ENCODE data around the gene FAIM2. TPM values are rescaled to one million over a fixed set of nuclear protein-coding genes. Genes with fewer than 3 reads are reported as not detected.

The FAIM2 gene
- total RNA-seq, 2 donors from 2014 or later = 1.0 to 4.9 TPM

GRCh38 chr12:49827051-49827400 is 76.7 kb downstream of the FAIM2 start:
- Histone ChIP-seq H3K4me3 (peak overlapping the region; percentile 80 to 89), H3K4me1 (peaks cover 21% of the 10 kb centered on the region), H3K9me3 (no peaks in the 10 kb centered on the region), H3K27me3 (no peaks in the 10 kb centered on the region), H3K27ac (peak overlapping the region; percentile 71 to 91 (median 82)), H3K36me3 (replicated peaks in 1 of 2; ENCODE audit: insufficient read depth in 1 of 2, low read depth in 2 of 2) (no peaks in the 10 kb centered on the region)
- whole genome bisulfite sequencing, 2 donors = 51 to 54% methylated on average over 6 of the region's 6 CpGs
- no peak for DNase-seq
- no peak for ATAC-seq
- intact Hi-C loops (cut with DNase I) = no loop called here
- TF ChIP-seq CTCF (IDR thresholded peaks at IDR 0.05) = no peak
- no peak for TF ChIP-seq POLR2A (IDR thresholded peaks at IDR 0.05)

- Histone ChIP-seq H3K27ac (peak overlapping the region in 1 of 4 donors; percentile 69), H3K27me3 (no peaks in the 10 kb centered on the region), H3K36me3 (replicated peaks in 1 of 2; ENCODE audit: insufficient read depth in 1 of 2, low read depth in 2 of 2) (no peaks in the 10 kb centered on the region), H3K4me3 (no peak overlapping the region), H3K4me1 (peaks cover 21% of the 10 kb centered on the region), H3K9me3 (no peaks in the 10 kb centered on the region)
- TF ChIP-seq POLR2A (IDR thresholded peaks at IDR 0.05) = no peak
- TF ChIP-seq CTCF (IDR thresholded peaks at IDR 0.05) = no peak
- WGBS, 2 donors = 69 to 75% methylated on average over 4 of the region's 4 CpGs
- ATAC-seq (no peak), DNase-seq (peak in 1 of 4 donors; percentile 29)
- intact Hi-C loops (cut with DNase I) = no loop called here
Observed at GRCh38 chr12:49825971-49826421, 77.7 kb downstream of the FAIM2 start.

- intact Hi-C loops (cut with DNase I) = no loop called here
Observed at GRCh38 chr12:49825360-49825970, 78.2 kb downstream of the FAIM2 start.

GRCh38 chr12:49824895-49825294 is 78.8 kb downstream of the FAIM2 start:
- Histone ChIP-seq H3K9me3 (no peaks in the 10 kb centered on the region), H3K27ac (peak overlapping the region in 1 of 4 donors; percentile 69), H3K27me3 (no peaks in the 10 kb centered on the region), H3K36me3 (replicated peaks in 1 of 2; ENCODE audit: insufficient read depth in 1 of 2, low read depth in 2 of 2) (no peaks in the 10 kb centered on the region), H3K4me3 (no peak overlapping the region), H3K4me1 (peaks cover 21% of the 10 kb centered on the region)
- DNase-seq (peak in 1 of 4 donors; percentile 59), ATAC-seq (no peak)
- intact Hi-C loops (cut with DNase I) = no loop called here
- 79 to 85% methylated on average over 4 of the region's 4 CpGs for WGBS, 2 donors
- TF ChIP-seq POLR2A (IDR thresholded peaks at IDR 0.05) (no peak), CTCF (IDR thresholded peaks at IDR 0.05) (no peak)

More at GRCh38 chr12:49825360-49825970, 78.2 kb downstream of the FAIM2 start:
- DNase-seq (peak in 1 of 4 donors; percentile 55), ATAC-seq (no peak)
- WGBS, 2 donors = 70 to 92% methylated on average over 3 to 5 of the region's 5 CpGs
- Histone ChIP-seq H3K4me3 (no peak overlapping the region), H3K4me1 (peaks cover 21% of the 10 kb centered on the region), H3K27me3 (no peaks in the 10 kb centered on the region), H3K27ac (peak overlapping the region in 1 of 4 donors; percentile 69), H3K9me3 (no peaks in the 10 kb centered on the region), H3K36me3 (replicated peaks in 1 of 2; ENCODE audit: insufficient read depth in 1 of 2, low read depth in 2 of 2) (no peaks in the 10 kb centered on the region)
- no peak for TF ChIP-seq POLR2A (IDR thresholded peaks at IDR 0.05)
- no peak for TF ChIP-seq CTCF (IDR thresholded peaks at IDR 0.05)

GRCh38 chr12:49824416-49824815 is 79.3 kb downstream of the FAIM2 start:
- Histone ChIP-seq H3K36me3 (replicated peaks in 1 of 2; ENCODE audit: insufficient read depth in 1 of 2, low read depth in 2 of 2) (no peaks in the 10 kb centered on the region), H3K4me3 (no peak overlapping the region), H3K9me3 (no peaks in the 10 kb centered on the region), H3K27ac (peak overlapping the region in 1 of 4 donors; percentile 69), H3K4me1 (peaks cover 21% of the 10 kb centered on the region), H3K27me3 (no peaks in the 10 kb centered on the region)
- DNase-seq = no peak
- intact Hi-C loops (cut with DNase I) = no loop called here
- WGBS, 2 donors = 82 to 93% methylated on average over 7 to 8 of the region's 8 CpGs
- TF ChIP-seq CTCF (IDR thresholded peaks at IDR 0.05) = no peak
- TF ChIP-seq POLR2A (IDR thresholded peaks at IDR 0.05) = no peak
- ATAC-seq = no peak
